Adrenal gland (tissue), 12 donors: ENCODE data around the gene DRC7. TPM values are rescaled to one million over a fixed set of nuclear protein-coding genes. Genes with fewer than 3 reads are reported as not detected.

Experiments used
- DNase-seq, 7 donors: peaks; one replicate each; pipeline ENCODE4 v3.0.0-alpha.2; 2019 to 2020
- H3K27ac ChIP-seq, 5 donors: fragments of 200-600 bp; sonication (generic) in 4 of 5; 1 replicate in 3 of 5; 2 replicates in 2 of 5; pipeline versions ENCODE4 v1.5.1 to v1.8.0; 2016 to 2020; ENCODE audit warnings: mild to moderate bottlenecking in 1 of 5
- H3K27me3 ChIP-seq: fragments of 200-600 bp; 2 replicates; pipeline ENCODE4 v1.8.0; 2021
- H3K36me3 ChIP-seq, 2 donors: fragments of 200-600 bp; replicated peaks in 1 of 2; 1 replicate in 1 of 2; 2 replicates in 1 of 2; pipeline versions ENCODE4 v1.5.1 to v1.8.0; 2018 to 2022
- H3K4me1 ChIP-seq, 2 donors: fragments of 200-600 bp; replicated peaks in 1 of 2; 1 replicate in 1 of 2; 2 replicates in 1 of 2; pipeline versions ENCODE4 v1.5.1 to v1.8.0; 2018 to 2021
- H3K4me3 ChIP-seq, 4 donors: fragments of 200-600 bp; sonication (generic) in 3 of 4; one replicate each; pipeline ENCODE4 v1.5.1; 2016 to 2018
- H3K9me3 ChIP-seq, 3 donors: fragments of 200-600 bp; sonication (generic) in 1 of 3; replicated peaks in 1 of 3; 1 replicate in 2 of 3; 2 replicates in 1 of 3; pipeline versions ENCODE4 v1.5.1 to v1.8.0; 2016 to 2021
- POLR2A ChIP-seq, 2 donors: fragments of 450-650 bp; IDR thresholded peaks; one replicate each; pipeline ENCODE4 v1.6.1; 2017; ENCODE audit warnings: antibody characterized with exemption in 2 of 2, mild to moderate bottlenecking in 2 of 2, moderate library complexity in 1 of 2
- WGBS, 4 donors: extraction: QIAGEN DNeasy Blood & Tissue Kit in 2 of 4; methylation state at CpG; one replicate each; pipeline versions ENCODE4 v1.1.5 to v1.1.7; 2013 to 2017; 5-methylcytosine and 5-hydroxymethylcytosine counted together
- intact Hi-C, 2 donors: fragments of 100-400 bp; cut with DNase I; formaldehyde crosslinking; loops; one replicate each; pipeline versions ENCODE4 v1.14.1 to v1.15.0; 2022 to 2023
- polyA plus RNA-seq, 3 donors: library from polyadenylated mRNA; stranded (reverse); fragments of 200-250 nt in 2 of 3; fragments of 350-450 nt in 1 of 3; fragmentation: Illumina TruSeq in 1 of 3; extraction: RNeasy Lipid Tissue Mini Kit (QIAGEN cat#74804) in 1 of 3; gene quantifications; one replicate each; pipeline ENCODE4 v1.2.3, GENCODE V29; 2013 to 2014
- total RNA-seq, 9 donors: library from RNA; depleted of rRNA in 4 of 9; stranded (reverse); fragments of >200 nt in 4 of 9; fragments of 120-200 nt in 1 of 9; fragmentation: NEBNext Ultra II Directional in 1 of 9; extraction: Animal tissue kit (Norgen Biotek cat#: 25700) in 1 of 9; gene quantifications; one replicate each; pipeline versions ENCODE4 v1.1.0 to v1.2.4, GENCODE V29; 2013 to 2023
- TF ChIP-seq, protein P1 (sequence below), 6 experiments: fragments of 450-650 bp in 4 of 6; fragments of 200-600 bp in 2 of 6; sonication (generic) in 1 of 6; IDR thresholded peaks; 1 replicate in 5 of 6; 2 replicates in 1 of 6; pipeline versions ENCODE4 v1.5.1 to v1.8.0; 2016 to 2021; ENCODE audit warnings: antibody characterized with exemption in 6 of 6, mild to moderate bottlenecking in 2 of 6, moderate library complexity in 1 of 6
- donor health status: healthy with polysubstance abuse.
- donor health status: Bipolar disorder and iron deficiency.
- donor health status: DM: yes; HTN: yes; CAD: no.
- donor health status: DM: no; HTN: no; CAD: no.
- donor health status: DM: no; HTN: no; CAD: no.
- donor health status: DM: yes; HTN: yes; CAD: no.

DRC7 gene
- total and polyA plus RNA-seq, 12 donors: 0.03 to 0.72 (median 0.33) TPM; not detected in 9

DNA sequence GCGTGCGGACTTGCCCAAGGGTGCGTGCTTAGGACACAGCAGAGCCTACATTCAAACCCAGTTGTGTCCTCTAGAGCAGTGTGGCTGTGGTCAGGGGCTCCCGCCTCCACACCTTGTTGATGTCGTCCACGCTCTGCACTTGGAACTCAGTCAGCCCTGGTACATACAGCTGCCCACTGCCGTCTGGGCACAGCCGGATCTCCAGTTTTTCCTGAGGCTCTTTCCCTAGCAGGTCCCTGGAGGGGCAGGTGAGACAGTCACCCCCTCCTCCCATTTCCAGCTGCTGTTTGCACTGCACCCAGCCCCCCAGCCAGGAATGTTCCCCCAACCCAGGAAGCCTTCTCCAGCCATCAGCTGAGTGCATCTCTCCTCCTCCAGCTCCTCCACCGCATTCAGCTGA is 66.7 kb downstream of the DRC7 start:
- Histone ChIP-seq H3K4me3 (no peak overlapping the region), H3K9me3 (no peaks in the 10 kb centered on the region), H3K27me3 (no peaks in the 10 kb centered on the region), H3K27ac (no peak overlapping the region), H3K36me3 (peaks cover 0 to 40% of the 10 kb centered on the region in 2 donors), H3K4me1 (peaks cover 6 to 9% of the 10 kb centered on the region in 2 donors)
- no peak for DNase-seq
- TF ChIP-seq, protein P1, sequence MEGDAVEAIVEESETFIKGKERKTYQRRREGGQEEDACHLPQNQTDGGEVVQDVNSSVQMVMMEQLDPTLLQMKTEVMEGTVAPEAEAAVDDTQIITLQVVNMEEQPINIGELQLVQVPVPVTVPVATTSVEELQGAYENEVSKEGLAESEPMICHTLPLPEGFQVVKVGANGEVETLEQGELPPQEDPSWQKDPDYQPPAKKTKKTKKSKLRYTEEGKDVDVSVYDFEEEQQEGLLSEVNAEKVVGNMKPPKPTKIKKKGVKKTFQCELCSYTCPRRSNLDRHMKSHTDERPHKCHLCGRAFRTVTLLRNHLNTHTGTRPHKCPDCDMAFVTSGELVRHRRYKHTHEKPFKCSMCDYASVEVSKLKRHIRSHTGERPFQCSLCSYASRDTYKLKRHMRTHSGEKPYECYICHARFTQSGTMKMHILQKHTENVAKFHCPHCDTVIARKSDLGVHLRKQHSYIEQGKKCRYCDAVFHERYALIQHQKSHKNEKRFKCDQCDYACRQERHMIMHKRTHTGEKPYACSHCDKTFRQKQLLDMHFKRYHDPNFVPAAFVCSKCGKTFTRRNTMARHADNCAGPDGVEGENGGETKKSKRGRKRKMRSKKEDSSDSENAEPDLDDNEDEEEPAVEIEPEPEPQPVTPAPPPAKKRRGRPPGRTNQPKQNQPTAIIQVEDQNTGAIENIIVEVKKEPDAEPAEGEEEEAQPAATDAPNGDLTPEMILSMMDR (IDR thresholded peaks at IDR 0.05): no peak
- no peak for TF ChIP-seq POLR2A (IDR thresholded peaks at IDR 0.05)
- WGBS, 4 donors: 78 to 100% (median 84%) methylated on average over 1 to 9 of the region's 9 CpGs
- intact Hi-C loops: no loop called here

DNA sequence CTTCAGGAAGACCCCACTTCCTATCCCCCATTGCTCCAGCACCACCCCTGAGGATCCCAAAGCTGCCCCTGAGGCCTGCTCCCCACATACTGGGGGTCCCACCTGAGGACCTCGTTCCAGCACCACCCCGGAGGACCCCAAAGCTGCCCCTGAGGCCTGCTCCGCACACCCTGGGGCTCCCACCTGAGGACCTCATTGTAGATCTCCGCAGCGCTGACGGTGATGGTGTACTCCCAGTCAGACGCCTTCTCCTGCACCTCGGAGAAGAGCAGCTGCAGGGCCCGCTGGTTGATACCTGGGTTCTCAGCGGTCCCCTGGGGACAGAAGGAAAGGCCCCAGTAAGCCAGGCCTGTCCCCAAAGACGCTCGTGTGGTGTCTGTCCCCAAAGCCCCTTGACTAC is 67.4 kb downstream of the DRC7 start:
- Histone ChIP-seq H3K4me1 (peaks cover 6 to 9% of the 10 kb centered on the region in 2 donors), H3K4me3 (no peak overlapping the region), H3K36me3 (peaks cover 0 to 46% of the 10 kb centered on the region in 2 donors), H3K27me3 (no peaks in the 10 kb centered on the region), H3K9me3 (no peaks in the 10 kb centered on the region), H3K27ac (no peak overlapping the region)
- intact Hi-C loops: no loop called here
- DNase-seq: no peak
- no peak for TF ChIP-seq POLR2A (IDR thresholded peaks at IDR 0.05)
- TF ChIP-seq, protein P1 (IDR thresholded peaks at IDR 0.05): no peak
- WGBS, 4 donors: 93 to 95% (median 94%) methylated on average over 7 to 12 of the region's 12 CpGs

DNA sequence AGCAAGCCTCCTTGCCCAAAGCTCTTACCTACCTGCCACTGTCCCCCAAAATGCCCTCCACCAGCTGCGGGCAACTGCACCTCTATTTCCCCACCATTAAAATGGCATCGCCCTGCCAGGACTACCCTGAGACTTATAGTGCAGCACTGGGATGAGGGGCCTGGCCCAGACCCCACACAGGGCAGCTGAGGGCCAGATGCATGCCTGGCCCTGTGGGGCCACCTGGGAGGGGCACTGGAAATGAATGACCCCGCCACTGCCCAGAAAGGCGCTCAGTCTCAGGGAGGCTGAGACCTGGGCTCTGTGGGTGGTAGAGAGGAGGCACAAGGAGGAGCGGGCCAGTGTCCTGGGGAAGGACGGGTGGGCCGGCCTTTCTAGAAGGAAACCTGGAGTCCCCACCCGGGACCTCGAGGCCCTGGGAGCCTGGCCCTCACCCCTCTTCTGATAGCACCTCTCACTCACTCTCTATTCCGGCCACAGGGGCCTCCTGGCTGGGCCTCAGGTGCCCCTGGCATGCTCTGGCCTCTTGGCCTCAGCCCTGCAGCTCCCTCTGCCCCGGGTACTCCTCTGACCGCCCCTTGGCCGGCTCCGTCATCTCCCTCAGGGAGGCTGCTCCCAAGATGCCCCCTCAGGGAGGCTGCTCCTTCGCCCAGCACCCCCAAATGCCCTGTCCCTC is 67.9 kb downstream of the DRC7 start:
- H3K27me3 ChIP-seq: no peaks in the 10 kb centered on the region
- intact Hi-C loops: no loop called here

DNA sequence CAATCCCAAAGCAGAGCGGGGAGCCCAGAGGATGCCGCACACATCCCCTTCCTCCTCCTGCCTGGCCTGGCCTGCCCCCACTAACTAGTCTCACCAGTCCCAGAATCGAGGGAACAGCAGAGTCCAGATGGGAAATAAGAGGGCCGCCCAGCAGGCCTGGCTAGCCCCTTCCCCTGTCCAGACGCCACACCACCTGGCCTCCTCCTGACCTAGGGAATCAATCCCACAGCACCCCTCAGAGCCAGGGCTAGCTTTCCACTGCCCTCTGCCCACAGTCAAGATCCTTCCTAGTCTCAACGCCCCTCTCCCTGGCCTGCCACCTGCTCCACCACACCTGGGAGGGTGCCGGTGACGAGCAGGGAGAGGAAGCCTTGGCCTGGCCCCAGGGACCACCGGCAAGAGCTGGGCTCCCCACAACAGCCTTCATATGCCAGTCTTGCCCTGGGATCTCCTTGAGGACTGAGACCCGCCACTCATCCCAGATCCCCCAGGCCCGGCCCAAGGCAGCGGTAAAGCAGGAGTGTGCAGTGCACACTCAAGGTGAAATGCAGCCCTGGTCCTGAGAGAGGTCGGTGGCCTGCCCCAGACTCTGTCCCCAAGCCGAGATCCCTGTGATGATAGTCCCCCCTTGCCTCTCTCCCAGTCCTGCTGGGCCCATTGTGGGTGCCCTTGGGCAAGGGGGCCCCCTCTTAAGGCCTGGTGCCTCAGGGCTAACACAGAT is 68.8 kb downstream of the DRC7 start:
- Histone ChIP-seq H3K27me3 (no peaks in the 10 kb centered on the region), H3K4me3 (no peak overlapping the region), H3K4me1 (peaks cover 6% of the 10 kb centered on the region in 2 donors), H3K9me3 (no peaks in the 10 kb centered on the region), H3K27ac (peak overlapping the region in 1 of 5 donors; percentile 58), H3K36me3 (peaks cover 0 to 59% of the 10 kb centered on the region in 2 donors)
- no peak for TF ChIP-seq POLR2A (IDR thresholded peaks at IDR 0.05)
- TF ChIP-seq, protein P1 (IDR thresholded peaks at IDR 0.05): no peak
- intact Hi-C loops: no loop called here
- DNase-seq: no peak
- 81 to 95% (median 93%) methylated on average over 8 to 14 of the region's 14 CpGs for WGBS, 4 donors

More for the DNA sequence above, 67.9 kb downstream of the DRC7 start:
- no peak for DNase-seq
- Histone ChIP-seq H3K9me3 (no peaks in the 10 kb centered on the region), H3K36me3 (peaks cover 0 to 52% of the 10 kb centered on the region in 2 donors), H3K27ac (no peak overlapping the region), H3K4me1 (peaks cover 6% of the 10 kb centered on the region in 2 donors), H3K4me3 (no peak overlapping the region)
- 75 to 82% (median 79%) methylated on average over 14 to 15 of the region's 15 CpGs for WGBS, 4 donors
- TF ChIP-seq POLR2A (IDR thresholded peaks at IDR 0.05): no peak
- TF ChIP-seq, protein P1 (IDR thresholded peaks at IDR 0.05): no peak
